BE2C (cell line): ENCODE results near the gene TRIML1. TPM values are rescaled to one million over a fixed set of nuclear protein-coding genes. Genes with fewer than 3 reads are reported as not detected.

Experiments
- DNase-seq: peaks from one replicate; pipeline ENCODE4 v3.0.0-alpha.2; 2020
- H3K27me3 ChIP-seq: fragments of 250-450 bp; sonication (Bioruptor Pico); 2 replicates; pipeline ENCODE4 v1.5.1; 2020; ENCODE audit warnings: mild to moderate bottlenecking
- H3K36me3 ChIP-seq: fragments of 250-450 bp; sonication (Bioruptor Pico); 2 replicates; pipeline ENCODE4 v1.5.1; 2020; ENCODE audit warnings: mild to moderate bottlenecking
- H3K4me1 ChIP-seq: fragments of 250-450 bp; sonication (Bioruptor Pico); 2 replicates; pipeline ENCODE4 v1.5.1; 2020
- H3K4me3 ChIP-seq: 2 replicates; pipeline ENCODE4 v1.5.1; 2011; ENCODE audit warnings: low read depth, low read length
- H3K9me3 ChIP-seq: fragments of 250-450 bp; sonication (Bioruptor Pico); 2 replicates; pipeline ENCODE4 v1.5.1; 2020
- polyA plus RNA-seq: library from polyadenylated mRNA; unstranded; fragments of >200 nt; gene quantifications from one replicate; pipeline ENCODE4 v1.2.1, GENCODE V29; 2012; ENCODE audit warnings: low read depth, missing spikeins; ENCODE audit not compliant: insufficient read length, insufficient read depth
- TF ChIP-seq, protein P1 (sequence below): IDR thresholded peaks from 2 replicates; pipeline ENCODE4 v1.5.1; 2012; ENCODE audit warnings: mild to moderate bottlenecking, low read depth, low read length

Gene TRIML1, protein sequence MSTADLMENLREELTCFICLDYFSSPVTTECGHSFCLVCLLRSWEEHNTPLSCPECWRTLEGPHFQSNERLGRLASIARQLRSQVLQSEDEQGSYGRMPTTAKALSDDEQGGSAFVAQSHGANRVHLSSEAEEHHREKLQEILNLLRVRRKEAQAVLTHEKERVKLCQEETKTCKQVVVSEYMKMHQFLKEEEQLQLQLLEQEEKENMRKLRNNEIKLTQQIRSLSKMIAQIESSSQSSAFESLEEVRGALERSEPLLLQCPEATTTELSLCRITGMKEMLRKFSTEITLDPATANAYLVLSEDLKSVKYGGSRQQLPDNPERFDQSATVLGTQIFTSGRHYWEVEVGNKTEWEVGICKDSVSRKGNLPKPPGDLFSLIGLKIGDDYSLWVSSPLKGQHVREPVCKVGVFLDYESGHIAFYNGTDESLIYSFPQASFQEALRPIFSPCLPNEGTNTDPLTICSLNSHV
- polyA plus RNA-seq: not detected

DNA sequence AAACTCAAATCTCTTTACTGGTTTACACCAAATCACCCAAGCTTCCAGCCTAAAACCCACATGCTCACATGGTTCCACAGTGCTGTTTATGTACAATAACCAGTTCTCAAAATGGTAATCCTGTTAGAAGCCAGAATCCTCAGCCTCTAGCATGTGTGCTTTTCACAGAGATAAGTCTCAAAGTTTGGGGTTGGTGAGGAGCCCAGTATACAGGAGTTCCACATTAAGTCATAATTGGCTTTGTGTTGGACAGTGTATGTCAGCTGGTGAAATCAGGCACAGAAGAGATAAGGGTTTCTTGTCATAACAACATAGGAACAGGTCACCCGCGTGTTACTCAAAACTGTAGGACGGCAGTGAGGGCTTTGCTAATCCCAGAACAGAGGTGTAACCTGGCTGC lies at the start of gene TRIML1:
Gene TRIML1 (plus strand): TSS at position 301 of the 400 bp plus-strand sequence. CDS start 118 bp downstream, outside the sequence.
- TF ChIP-seq, protein P1, sequence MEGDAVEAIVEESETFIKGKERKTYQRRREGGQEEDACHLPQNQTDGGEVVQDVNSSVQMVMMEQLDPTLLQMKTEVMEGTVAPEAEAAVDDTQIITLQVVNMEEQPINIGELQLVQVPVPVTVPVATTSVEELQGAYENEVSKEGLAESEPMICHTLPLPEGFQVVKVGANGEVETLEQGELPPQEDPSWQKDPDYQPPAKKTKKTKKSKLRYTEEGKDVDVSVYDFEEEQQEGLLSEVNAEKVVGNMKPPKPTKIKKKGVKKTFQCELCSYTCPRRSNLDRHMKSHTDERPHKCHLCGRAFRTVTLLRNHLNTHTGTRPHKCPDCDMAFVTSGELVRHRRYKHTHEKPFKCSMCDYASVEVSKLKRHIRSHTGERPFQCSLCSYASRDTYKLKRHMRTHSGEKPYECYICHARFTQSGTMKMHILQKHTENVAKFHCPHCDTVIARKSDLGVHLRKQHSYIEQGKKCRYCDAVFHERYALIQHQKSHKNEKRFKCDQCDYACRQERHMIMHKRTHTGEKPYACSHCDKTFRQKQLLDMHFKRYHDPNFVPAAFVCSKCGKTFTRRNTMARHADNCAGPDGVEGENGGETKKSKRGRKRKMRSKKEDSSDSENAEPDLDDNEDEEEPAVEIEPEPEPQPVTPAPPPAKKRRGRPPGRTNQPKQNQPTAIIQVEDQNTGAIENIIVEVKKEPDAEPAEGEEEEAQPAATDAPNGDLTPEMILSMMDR: no peak
- Histone ChIP-seq H3K36me3 (no peaks in the 10 kb centered on the region), H3K4me1 (no peaks in the 10 kb centered on the region), H3K9me3 (no peaks in the 10 kb centered on the region), H3K4me3 (no peak within 1 kb of the TSS), H3K27me3 (no peaks in the 10 kb centered on the region)
- DNase-seq: no peak

GRCh38 chr4:188092824-188093223 lies 46.4 kb upstream of the TRIML1 start:
- Histone ChIP-seq H3K36me3 (no peaks in the 10 kb centered on the region), H3K4me1 (no peaks in the 10 kb centered on the region), H3K9me3 (peaks cover 3% of the 10 kb centered on the region; the same call in 1 of the 2 replicates), H3K27me3 (no peaks in the 10 kb centered on the region), H3K4me3 (no peak overlapping the region)
- DNase-seq: no peak
- TF ChIP-seq, protein P1: no peak

DNA sequence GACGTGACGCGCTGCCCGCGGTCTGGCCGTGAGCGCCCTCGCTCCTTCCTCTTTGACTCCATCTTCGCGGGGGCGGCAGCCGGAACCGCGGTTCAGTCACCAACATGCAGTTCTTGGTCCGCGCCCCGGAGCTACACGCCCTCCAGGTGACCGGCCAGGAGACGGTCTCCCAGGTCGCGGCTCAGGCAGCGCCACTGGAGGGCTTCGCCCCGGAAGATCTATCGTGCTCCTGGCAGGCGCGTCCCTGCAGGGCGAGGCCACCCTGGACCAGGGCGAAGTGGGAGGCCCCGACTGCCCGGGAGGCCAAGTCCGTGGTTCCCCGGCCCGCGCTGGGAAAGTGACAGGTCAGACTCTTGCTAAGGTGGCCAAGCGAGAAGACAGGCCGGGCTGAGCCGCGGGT lies 32.8 kb upstream of the TRIML1 start:
- Histone ChIP-seq H3K4me1 (no peaks in the 10 kb centered on the region), H3K4me3 (no peak overlapping the region), H3K36me3 (no peaks in the 10 kb centered on the region), H3K27me3 (no peaks in the 10 kb centered on the region), H3K9me3 (no peaks in the 10 kb centered on the region; the same call in 1 of the 2 replicates)
- peak; percentile 5 for DNase-seq
- TF ChIP-seq, protein P1: no peak

DNA sequence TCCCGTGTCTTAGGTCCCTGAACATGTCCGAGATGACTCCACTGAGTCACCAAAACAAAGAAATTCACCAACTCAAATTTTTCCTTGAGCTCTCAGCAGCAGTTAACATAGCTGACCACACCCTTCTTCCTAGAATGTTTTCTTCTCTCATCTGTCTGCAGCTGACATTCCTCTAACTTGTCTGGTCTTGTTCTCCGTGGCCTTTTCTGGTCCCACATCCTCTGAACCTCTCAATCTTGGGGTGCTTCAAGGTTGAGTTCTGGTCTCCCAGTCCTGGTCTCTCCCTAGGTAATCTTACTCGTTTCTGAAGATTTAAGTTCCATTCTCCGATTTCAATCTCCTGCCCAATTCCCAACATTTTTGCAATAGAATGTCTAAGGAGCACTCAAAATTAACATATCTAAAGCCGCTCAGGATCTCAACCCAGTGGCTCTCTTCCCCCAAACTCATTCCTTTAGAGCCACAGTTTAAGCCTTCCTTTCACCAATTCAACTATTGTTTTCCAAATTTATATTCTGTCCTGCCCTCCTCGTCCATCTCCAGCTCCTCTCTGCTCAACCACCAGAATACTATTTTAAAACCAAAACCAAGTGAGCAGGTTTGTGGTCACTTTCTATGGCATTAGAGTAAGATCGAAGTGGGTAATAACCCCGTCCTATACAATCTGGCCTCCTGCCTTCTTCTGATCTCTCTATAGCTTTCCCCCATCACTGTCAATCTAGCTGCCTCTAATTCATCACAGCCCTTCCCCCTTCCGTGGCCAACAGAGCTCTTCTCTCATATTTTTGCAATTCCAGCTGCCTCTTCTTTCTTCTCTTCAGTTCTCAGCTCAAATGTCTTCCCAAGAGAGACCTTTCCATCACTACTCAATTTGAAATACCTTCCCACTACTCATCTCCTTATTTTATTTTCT lies 31.1 kb upstream of the TRIML1 start:
- TF ChIP-seq, protein P1: no peak
- Histone ChIP-seq H3K4me3 (no peak overlapping the region), H3K27me3 (no peaks in the 10 kb centered on the region), H3K36me3 (no peaks in the 10 kb centered on the region), H3K9me3 (no peaks in the 10 kb centered on the region; the same call in 1 of the 2 replicates), H3K4me1 (no peaks in the 10 kb centered on the region)
- DNase-seq: no peak

DNA sequence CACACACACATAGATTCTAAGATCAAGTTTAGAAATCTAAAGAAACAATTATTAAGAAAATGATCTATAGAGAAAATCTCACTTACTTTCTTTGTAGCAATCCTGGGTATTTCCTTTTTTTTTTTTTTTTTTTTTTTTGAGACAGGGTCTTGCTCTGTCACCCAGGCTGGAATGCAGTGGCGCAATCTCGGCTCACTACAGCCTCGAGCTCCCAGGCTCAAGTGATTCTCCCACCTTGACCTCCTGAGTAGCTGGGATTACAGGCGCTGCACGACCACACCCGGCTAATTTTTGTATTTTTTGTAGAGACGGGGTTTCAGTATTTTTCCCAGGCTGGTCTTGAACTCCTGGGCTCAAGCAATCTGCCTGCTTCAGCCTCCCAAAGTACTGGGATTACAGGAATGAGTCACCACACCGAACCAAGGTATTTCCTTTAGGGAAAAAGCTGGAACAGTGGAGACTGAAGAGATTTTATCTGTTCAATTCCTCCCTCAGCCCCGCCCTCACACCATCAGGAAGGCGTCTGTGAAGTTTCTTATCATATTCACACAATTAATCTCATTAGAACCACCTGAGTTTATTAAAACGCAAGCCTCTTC lies 30.0 kb upstream of the TRIML1 start, which contains the start of gene TRIML2:
Gene TRIML2 (minus strand): TSS at position 447 of the 599 bp plus-strand sequence. CDS start 4,235 bp downstream, outside the sequence.
- Histone ChIP-seq H3K36me3 (no peaks in the 10 kb centered on the region), H3K4me1 (no peaks in the 10 kb centered on the region), H3K4me3 (no peak within 1 kb of the TSS), H3K27me3 (no peaks in the 10 kb centered on the region), H3K9me3 (no peaks in the 10 kb centered on the region; the same call in 1 of the 2 replicates)
- DNase-seq: no peak
- TF ChIP-seq, protein P1: no peak
